ENCODE data around the gene MFN2. TPM values are rescaled to one million over a fixed set of nuclear protein-coding genes. Genes with fewer than 3 reads are reported as not detected.

The MFN2 gene
- total RNA-seq, 3 donors from 2014 or later: 103 to 131 (median 110) TPM

GRCh38 chr1:12022036-12022435, 41.8 kb downstream of the MFN2 start:
- H3K4me3 ChIP-seq: no peak overlapping the region
- DNase-seq (no peak), ATAC-seq (no peak)
- TF ChIP-seq CTCF (IDR thresholded peaks at IDR 0.05): no peak
- no peaks in the 10 kb centered on the region for H3K9me3 ChIP-seq
- intact Hi-C loops (cut with DNase I, micrococcal nuclease): no loop called here
- H3K36me3 ChIP-seq (ENCODE audit: low read depth): peaks cover 3% of the 10 kb centered on the region
- no peaks in the 10 kb centered on the region for H3K4me1 ChIP-seq (ENCODE audit: low read depth)

- no peaks in the 10 kb centered on the region for H3K9me3 ChIP-seq
- DNase-seq: no peak
- no peak for ATAC-seq
- H3K36me3 ChIP-seq (ENCODE audit: low read depth): no peaks in the 10 kb centered on the region
- TF ChIP-seq CTCF (IDR thresholded peaks at IDR 0.05): no peak
- no peak overlapping the region for H3K4me3 ChIP-seq
- H3K4me1 ChIP-seq (ENCODE audit: low read depth): no peaks in the 10 kb centered on the region
- intact Hi-C loops (cut with DNase I, micrococcal nuclease): no loop called here
Measured at GRCh38 chr1:12026586-12026985, 46.3 kb downstream of the MFN2 start.

GRCh38 chr1:12028248-12028647, 48.0 kb downstream of the MFN2 start:
- Histone ChIP-seq H3K4me3 (no peak overlapping the region), H3K36me3 (ENCODE audit: low read depth) (no peaks in the 10 kb centered on the region), H3K9me3 (no peaks in the 10 kb centered on the region), H3K4me1 (ENCODE audit: low read depth) (no peaks in the 10 kb centered on the region)
- DNase-seq: no peak
- no peak for TF ChIP-seq CTCF (IDR thresholded peaks at IDR 0.05)
- no peak for ATAC-seq
- intact Hi-C loops (cut with DNase I, micrococcal nuclease): no loop called here

GRCh38 chr1:12028957-12029511, 48.8 kb downstream of the MFN2 start:
- ATAC-seq: no peak
- no peak for DNase-seq
- Histone ChIP-seq H3K4me1 (ENCODE audit: low read depth) (no peaks in the 10 kb centered on the region), H3K9me3 (no peaks in the 10 kb centered on the region), H3K36me3 (ENCODE audit: low read depth) (no peaks in the 10 kb centered on the region), H3K4me3 (no peak overlapping the region)
- intact Hi-C loops (cut with DNase I, micrococcal nuclease): no loop called here
- no peak for TF ChIP-seq CTCF (IDR thresholded peaks at IDR 0.05)

- peak; percentile 32 for ATAC-seq
- Histone ChIP-seq H3K4me1 (ENCODE audit: low read depth) (no peaks in the 10 kb centered on the region), H3K4me3 (no peak overlapping the region), H3K9me3 (no peaks in the 10 kb centered on the region), H3K36me3 (ENCODE audit: low read depth) (no peaks in the 10 kb centered on the region)
- DNase-seq: no peak
- no peak for TF ChIP-seq CTCF (IDR thresholded peaks at IDR 0.05)
- intact Hi-C loops (cut with DNase I, micrococcal nuclease): no loop called here
Measured at GRCh38 chr1:12029720-12030339, 49.6 kb downstream of the MFN2 start.
